Mesenchymal stem cell (in vitro differentiated cells and primary cell): ENCODE measurements around the gene MC4R.

Experiments used
- DNase-seq: peaks from one replicate; pipeline ENCODE4 v3.0.0-alpha.2; 2013
- H2AFZ ChIP-seq: one replicate; pipeline ENCODE4 v1.6.1; 2013; ENCODE audit warnings: low read depth, mild to moderate bottlenecking, control low read depth, inconsistent platforms, low read length, moderate library complexity
- H2AK5ac ChIP-seq: 2 replicates; pipeline ENCODE4 v1.6.1; 2013; ENCODE audit warnings: low read length, moderate library complexity, mild to moderate bottlenecking, inconsistent platforms; ENCODE audit not compliant: severe bottlenecking
- H2BK120ac ChIP-seq: one replicate; pipeline ENCODE4 v1.6.1; 2013; ENCODE audit warnings: low read depth, mild to moderate bottlenecking, inconsistent platforms, low read length, moderate library complexity
- H2BK12ac ChIP-seq, 2 experiments: one replicate each; pipeline ENCODE4 v1.6.1; 2013; ENCODE audit warnings: inconsistent platforms in 2 of 2, low read length in 2 of 2, mild to moderate bottlenecking in 2 of 2, moderate library complexity in 2 of 2, control low read depth in 1 of 2
- H2BK15ac ChIP-seq: one replicate; pipeline ENCODE4 v1.6.1; 2013; ENCODE audit warnings: mild to moderate bottlenecking, low read depth, inconsistent platforms; ENCODE audit not compliant: poor library complexity, severe bottlenecking
- H2BK5ac ChIP-seq: 2 replicates; pipeline ENCODE4 v1.6.1; 2013; ENCODE audit warnings: low read depth, mild to moderate bottlenecking, low read length, control low read depth, inconsistent platforms; ENCODE audit not compliant: poor library complexity, severe bottlenecking
- H3K14ac ChIP-seq, 2 experiments: one replicate each; pipeline ENCODE4 v1.6.1; 2013; ENCODE audit warnings: inconsistent platforms in 2 of 2, low read length in 2 of 2, control low read depth in 1 of 2, mild to moderate bottlenecking in 1 of 2, moderate library complexity in 1 of 2
- H3K18ac ChIP-seq, 2 experiments: one replicate each; pipeline ENCODE4 v1.6.1; 2013; ENCODE audit warnings: inconsistent platforms in 2 of 2, low read length in 2 of 2, control low read depth in 1 of 2, low read depth in 1 of 2, mild to moderate bottlenecking in 1 of 2
- H3K23ac ChIP-seq, 2 experiments: one replicate each; pipeline ENCODE4 v1.6.1; 2013; ENCODE audit warnings: inconsistent platforms in 2 of 2, low read length in 2 of 2, mild to moderate bottlenecking in 2 of 2, moderate library complexity in 2 of 2, control low read depth in 1 of 2
- H3K27ac ChIP-seq: 2 replicates; pipeline ENCODE4 v1.5.1; 2013; ENCODE audit warnings: mild to moderate bottlenecking, moderate library complexity, low read length, control low read depth, inconsistent platforms; ENCODE audit not compliant: poor library complexity, severe bottlenecking
- H3K27me3 ChIP-seq, 2 experiments: 2 replicates each; pipeline versions ENCODE4 v1.6.1 to v1.7.0; 2013; ENCODE audit warnings: low read length in 2 of 2, mild to moderate bottlenecking in 2 of 2, moderate library complexity in 2 of 2, control low read depth in 1 of 2, inconsistent platforms in 1 of 2; ENCODE audit not compliant: control insufficient read depth in 1 of 2, insufficient read depth in 1 of 2
- H3K36me3 ChIP-seq, 2 experiments: 2 replicates each; pipeline versions ENCODE4 v1.6.1 to v1.7.0; 2013; ENCODE audit warnings: low read length in 2 of 2, control low read depth in 1 of 2, inconsistent platforms in 1 of 2, low read depth in 1 of 2, mild to moderate bottlenecking in 1 of 2; ENCODE audit not compliant: insufficient read depth in 2 of 2, control insufficient read depth in 1 of 2
- H3K4ac ChIP-seq, 2 experiments: one replicate each; pipeline ENCODE4 v1.6.1; 2013; ENCODE audit warnings: inconsistent platforms in 2 of 2, low read length in 2 of 2, mild to moderate bottlenecking in 2 of 2, moderate library complexity in 2 of 2, control low read depth in 1 of 2, low read depth in 1 of 2
- H3K4me1 ChIP-seq: 2 replicates; pipeline ENCODE4 v1.6.1; 2013; ENCODE audit warnings: low read depth, low read length, control low read depth; ENCODE audit not compliant: control insufficient read depth, insufficient read depth
- H3K4me2 ChIP-seq: 2 replicates; pipeline ENCODE4 v1.6.1; 2013; ENCODE audit warnings: low read length, mild to moderate bottlenecking, inconsistent platforms; ENCODE audit not compliant: poor library complexity, severe bottlenecking
- H3K4me3 ChIP-seq, 2 experiments: 2 replicates each; pipeline versions ENCODE4 v1.5.1 to v1.7.0; 2013; ENCODE audit warnings: low read length in 2 of 2, mild to moderate bottlenecking in 2 of 2, control low read depth in 1 of 2, low read depth in 1 of 2; ENCODE audit not compliant: insufficient read depth in 1 of 2
- H3K79me1 ChIP-seq: replicated peaks from 2 replicates; pipeline ENCODE4 v1.6.1; 2013; ENCODE audit warnings: mild to moderate bottlenecking, control low read depth, low read length, inconsistent platforms; ENCODE audit not compliant: poor library complexity, severe bottlenecking
- H3K9ac ChIP-seq: 2 replicates; pipeline ENCODE4 v1.7.0; 2013; ENCODE audit warnings: mild to moderate bottlenecking, low read length, moderate library complexity
- H3K9me3 ChIP-seq: 2 replicates; pipeline ENCODE4 v1.7.0; 2013; ENCODE audit warnings: mild to moderate bottlenecking, low read length; ENCODE audit not compliant: control insufficient read depth
- H4K8ac ChIP-seq: one replicate; pipeline ENCODE4 v1.6.1; 2013; ENCODE audit warnings: inconsistent platforms, mild to moderate bottlenecking, low read length, moderate library complexity
- H4K91ac ChIP-seq: one replicate; pipeline ENCODE4 v1.6.1; 2013; ENCODE audit warnings: mild to moderate bottlenecking, low read length, inconsistent platforms
- WGBS: methylation state at CpG from one replicate; pipeline ENCODE4 v1.1.7; 2013; ENCODE audit warnings: mixed read lengths; 5-methylcytosine and 5-hydroxymethylcytosine counted together

Gene MC4R

DNA sequence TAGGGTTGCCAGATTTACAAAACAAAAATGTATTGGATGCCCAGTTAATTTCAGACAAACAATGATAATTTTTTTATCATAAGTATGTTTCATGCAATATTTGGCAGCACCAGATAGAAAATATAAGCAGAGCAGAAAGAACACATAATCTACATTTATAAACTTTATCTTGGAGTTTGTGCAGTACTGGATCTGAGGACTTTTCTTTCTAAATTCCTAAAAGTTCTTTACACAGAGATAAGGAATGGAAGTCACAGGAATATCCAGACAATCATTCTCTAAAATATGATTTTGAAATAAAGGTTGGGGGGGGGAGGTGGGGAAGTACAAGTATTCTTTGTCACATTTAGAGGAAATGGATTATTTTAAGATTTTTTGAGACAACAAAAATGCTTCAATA is 28.8 kb upstream of the MC4R start:
- no peak overlapping the region for H3K14ac ChIP-seq
- H3K4me1 ChIP-seq, result no peaks in the 10 kb centered on the region
- H2BK15ac ChIP-seq, result no peak overlapping the region
- no peak overlapping the region for H2AFZ ChIP-seq
- H3K9me3 ChIP-seq, result no peaks in the 10 kb centered on the region
- H3K18ac ChIP-seq, result no peak overlapping the region
- H4K91ac ChIP-seq, result no peak overlapping the region
- H3K23ac ChIP-seq, result no peak overlapping the region
- no peaks in the 10 kb centered on the region for H3K79me1 ChIP-seq
- no peak overlapping the region for H3K4me2 ChIP-seq
- no peaks in the 10 kb centered on the region for H3K27me3 ChIP-seq
- no peak overlapping the region for H2BK5ac ChIP-seq
- H2BK12ac ChIP-seq, result no peak overlapping the region
- H3K27ac ChIP-seq, result no peak overlapping the region
- H2AK5ac ChIP-seq, result no peak overlapping the region
- no peak for DNase-seq
- no peak overlapping the region for H2BK120ac ChIP-seq
- H3K9ac ChIP-seq, result no peak overlapping the region
- H3K4me3 ChIP-seq, result no peak overlapping the region
- no peak overlapping the region for H4K8ac ChIP-seq
- H3K36me3 ChIP-seq, result no peaks in the 10 kb centered on the region
- no peak overlapping the region for H3K4ac ChIP-seq

DNA sequence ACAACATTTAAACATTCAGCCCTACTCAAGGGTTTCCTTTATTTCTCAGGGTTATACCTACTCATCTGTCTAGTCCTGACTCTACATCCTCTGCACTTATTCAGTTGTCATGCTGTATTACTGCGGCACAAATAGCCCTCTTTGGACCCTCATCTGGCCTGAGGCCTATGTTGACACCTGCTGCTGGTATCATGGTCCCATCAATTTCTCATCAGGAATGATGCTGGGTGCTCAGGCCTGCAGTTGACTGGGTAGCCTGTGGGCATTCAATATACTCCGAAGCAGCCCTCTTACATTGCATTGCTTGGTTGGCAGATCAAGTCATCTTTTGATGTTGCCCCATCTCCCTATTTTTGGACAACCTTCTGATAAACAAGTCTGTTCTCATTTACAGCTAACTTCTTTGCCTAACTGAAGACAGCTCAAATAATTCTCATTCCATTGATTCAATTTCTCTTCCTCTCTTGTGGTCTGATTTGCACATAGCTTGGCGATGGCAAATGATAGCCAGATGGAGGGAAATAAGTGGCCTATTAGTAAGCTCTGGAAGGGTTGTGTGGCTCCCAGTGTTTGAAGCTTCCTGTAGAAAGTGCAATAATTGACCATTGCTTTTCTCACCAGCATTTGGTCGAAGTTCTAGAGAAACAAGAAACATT is 19.1 kb upstream of the MC4R start:
- Histone ChIP-seq H2BK120ac (no peak overlapping the region), H3K36me3 (no peaks in the 10 kb centered on the region), H3K9me3 (no peaks in the 10 kb centered on the region), H3K14ac (no peak overlapping the region), H2BK15ac (no peak overlapping the region), H4K8ac (no peak overlapping the region), H3K18ac (no peak overlapping the region), H3K23ac (no peak overlapping the region), H3K9ac (no peak overlapping the region), H3K27ac (no peak overlapping the region), H3K4me3 (no peak overlapping the region), H3K4me1 (no peaks in the 10 kb centered on the region), H3K27me3 (no peaks in the 10 kb centered on the region), H2BK5ac (no peak overlapping the region), H3K4me2 (no peak overlapping the region), H3K4ac (no peak overlapping the region), H4K91ac (no peak overlapping the region), H2AK5ac (no peak overlapping the region), H2BK12ac (no peak overlapping the region), H2AFZ (no peak overlapping the region), H3K79me1 (no peaks in the 10 kb centered on the region)
- 89% methylated on average over 3 of the region's 4 CpGs for WGBS
- DNase-seq, result no peak

DNA sequence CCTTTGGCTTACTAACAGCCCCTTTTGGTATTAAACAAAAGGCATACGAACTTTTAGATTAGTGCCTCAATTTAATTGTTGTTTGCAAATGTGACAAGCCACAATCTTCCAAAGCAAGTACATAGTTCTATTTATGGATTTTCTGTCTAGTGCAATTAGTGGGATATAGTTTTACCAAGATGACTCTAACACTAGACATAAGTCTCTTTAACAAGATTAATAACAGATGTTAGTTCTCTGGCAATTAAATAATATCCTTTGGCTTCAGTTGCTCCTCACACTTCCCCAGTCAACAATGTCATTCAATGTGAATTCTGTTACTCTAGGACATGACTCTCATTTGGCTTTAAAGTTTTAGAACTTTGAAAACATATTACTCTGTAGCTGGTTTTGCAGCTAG is 16.7 kb upstream of the MC4R start:
- Histone ChIP-seq H2AFZ (no peak overlapping the region), H3K27me3 (no peaks in the 10 kb centered on the region), H3K4me1 (no peaks in the 10 kb centered on the region), H3K4me3 (no peak overlapping the region), H4K91ac (no peak overlapping the region), H2BK5ac (no peak overlapping the region), H3K14ac (no peak overlapping the region), H2BK12ac (no peak overlapping the region), H3K23ac (no peak overlapping the region), H3K79me1 (no peaks in the 10 kb centered on the region), H2AK5ac (no peak overlapping the region), H2BK15ac (no peak overlapping the region), H3K27ac (no peak overlapping the region), H2BK120ac (no peak overlapping the region), H3K18ac (no peak overlapping the region), H3K4me2 (no peak overlapping the region), H3K9me3 (no peaks in the 10 kb centered on the region), H3K4ac (no peak overlapping the region), H4K8ac (no peak overlapping the region), H3K9ac (no peak overlapping the region), H3K36me3 (no peaks in the 10 kb centered on the region)
- whole genome bisulfite sequencing, result 100% methylated on average over 1 of the region's 1 CpG
- DNase-seq, result no peak

DNA sequence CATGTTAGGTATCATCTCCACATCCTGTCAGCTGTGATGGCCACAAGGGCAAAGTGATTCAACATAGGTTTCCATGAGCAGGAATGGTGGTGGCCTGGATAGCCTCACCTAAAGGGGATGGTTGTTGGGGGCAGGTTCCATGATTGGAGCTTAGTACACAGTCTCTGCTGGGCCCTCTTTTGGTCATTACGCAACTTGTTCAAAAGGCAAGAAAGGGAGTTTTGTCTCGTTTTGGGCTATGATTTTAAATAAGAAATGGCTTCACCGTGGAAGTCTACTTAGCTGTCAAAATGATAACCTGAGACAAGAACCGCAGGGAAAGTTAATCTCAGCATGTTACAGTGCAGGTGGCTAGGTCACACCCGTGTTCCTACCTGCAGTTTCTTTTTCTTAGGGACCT is 13.1 kb upstream of the MC4R start:
- Histone ChIP-seq H3K18ac (no peak overlapping the region), H3K4me3 (no peak overlapping the region), H2BK15ac (no peak overlapping the region), H3K14ac (no peak overlapping the region), H3K4me1 (no peaks in the 10 kb centered on the region), H3K23ac (no peak overlapping the region), H3K27me3 (no peaks in the 10 kb centered on the region), H2BK12ac (no peak overlapping the region), H3K4me2 (no peak overlapping the region), H3K36me3 (no peaks in the 10 kb centered on the region), H3K9ac (no peak overlapping the region), H4K91ac (no peak overlapping the region), H2BK5ac (no peak overlapping the region), H2BK120ac (no peak overlapping the region), H3K79me1 (no peaks in the 10 kb centered on the region), H3K27ac (no peak overlapping the region), H3K4ac (no peak overlapping the region), H2AK5ac (no peak overlapping the region), H3K9me3 (no peaks in the 10 kb centered on the region), H2AFZ (no peak overlapping the region), H4K8ac (no peak overlapping the region)
- DNase-seq, result no peak
- WGBS, result 88% methylated on average over 5 of the region's 5 CpGs
